Measurements from ENCODE around the gene ATP2A1.
A peak's percentile ranks its signal among the peaks of the same experiment; 100 is the strongest.
"Not testable (repeated sequence)": the region's sequence is repeated elsewhere in the genome, so short reads cannot be mapped to it uniquely, and the experiment has no call there.

Gene ATP2A1

DNA sequence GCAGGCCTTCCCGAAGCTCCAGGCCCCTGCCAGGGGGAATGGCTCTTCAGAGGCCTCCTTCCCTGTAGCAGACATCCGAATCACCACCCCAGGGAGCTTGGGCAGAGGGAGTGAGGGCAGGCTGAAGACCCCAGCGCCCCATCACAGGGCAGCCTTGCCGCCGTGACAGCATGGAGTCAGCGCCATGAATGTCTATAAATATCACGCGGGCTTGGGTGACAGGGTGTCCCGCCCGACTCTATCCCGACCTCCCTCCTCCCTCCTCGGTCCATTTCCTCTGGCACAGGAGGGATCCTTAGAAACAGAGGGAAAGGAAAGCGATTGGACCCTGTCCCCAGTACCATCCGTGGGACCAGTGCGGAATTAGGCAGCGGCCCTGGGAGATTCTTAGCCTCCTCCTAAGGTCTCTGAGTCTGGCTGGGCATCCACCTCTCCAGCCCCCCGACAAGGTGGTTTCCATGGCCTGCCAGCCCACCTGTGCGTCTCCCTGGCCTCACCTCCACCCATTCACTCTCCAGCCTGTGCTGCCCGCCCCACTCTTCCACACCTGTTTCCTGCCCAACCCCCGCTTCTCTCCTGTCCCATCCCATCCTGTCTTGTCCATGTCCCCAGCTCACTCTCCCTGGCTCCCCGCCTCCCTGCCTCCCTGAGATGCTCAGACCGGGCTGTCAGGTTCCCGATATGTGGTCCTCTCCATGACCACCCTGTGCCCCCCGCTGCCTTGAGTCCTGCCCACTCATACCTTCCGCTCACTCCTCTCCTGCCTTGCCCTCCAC is 5.1 kb downstream of the ATP2A1 start:
- Histone ChIP-seq H3K9me3 (ENCODE audit: insufficient read depth, low read length) (no peaks in the 10 kb centered on the region), H3K27me3 (ENCODE audit: insufficient read depth, insufficient read length) (peaks cover 9% of the 10 kb centered on the region), H3K36me3 (ENCODE audit: insufficient read depth, insufficient read length, low read length) (peaks cover under 1% of the 10 kb centered on the region), H3K4me1 (ENCODE audit: insufficient read depth, insufficient read length) (peaks cover 24% of the 10 kb centered on the region), H3K4me3 (ENCODE audit: insufficient read length, low read depth) (no peak overlapping the region), H3K9ac (ENCODE audit: insufficient read length, low read depth) (peak overlapping the region; percentile 23)
- TF ChIP-seq YY1 (IDR thresholded peaks at IDR 0.05; ENCODE audit: insufficient read depth, insufficient read length) (no peak), ZNF274 (IDR thresholded peaks at IDR 0.05; ENCODE audit: low read depth, low read length) (no peak), SUZ12 (IDR thresholded peaks at IDR 0.05; ENCODE audit: extremely low read depth, insufficient read depth, insufficient read length) (no peak)
- DNase-seq (ENCODE audit: low read depth, low spot score): no peak

DNA sequence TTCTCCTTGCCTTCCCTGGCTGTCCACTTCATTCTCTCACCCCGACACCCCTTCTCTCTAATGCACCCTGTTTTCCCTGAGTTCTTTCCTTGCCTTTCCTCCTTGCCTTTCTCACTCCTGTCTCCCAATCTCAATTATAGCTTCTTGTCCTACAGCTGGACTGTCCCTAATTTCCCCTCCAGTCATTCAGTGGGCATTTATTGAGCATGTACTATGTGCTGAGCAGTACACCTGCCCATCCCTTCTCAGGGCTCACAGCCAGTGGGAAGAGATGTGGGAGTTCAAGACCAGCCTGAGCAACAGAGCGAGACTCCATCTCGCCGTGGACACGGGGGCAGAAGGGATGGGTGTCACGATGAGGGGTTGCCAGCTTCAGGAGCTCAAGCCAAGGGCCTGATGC is 5.8 kb downstream of the ATP2A1 start:
- Histone ChIP-seq H3K9ac (ENCODE audit: insufficient read length, low read depth) (no peak overlapping the region), H3K36me3 (ENCODE audit: insufficient read depth, insufficient read length, low read length) (peaks cover 4% of the 10 kb centered on the region), H3K9me3 (ENCODE audit: insufficient read depth, low read length) (no peaks in the 10 kb centered on the region), H3K4me3 (ENCODE audit: insufficient read length, low read depth) (no peak overlapping the region), H3K4me1 (ENCODE audit: insufficient read depth, insufficient read length) (peaks cover 24% of the 10 kb centered on the region), H3K27me3 (ENCODE audit: insufficient read depth, insufficient read length) (peaks cover 9% of the 10 kb centered on the region)
- DNase-seq (ENCODE audit: low read depth, low spot score): no peak
- no peak for TF ChIP-seq ZNF274 (IDR thresholded peaks at IDR 0.05; ENCODE audit: low read depth, low read length)
- TF ChIP-seq SUZ12 (IDR thresholded peaks at IDR 0.05; ENCODE audit: extremely low read depth, insufficient read depth, insufficient read length): no peak
- no peak for TF ChIP-seq YY1 (IDR thresholded peaks at IDR 0.05; ENCODE audit: insufficient read depth, insufficient read length)

DNA sequence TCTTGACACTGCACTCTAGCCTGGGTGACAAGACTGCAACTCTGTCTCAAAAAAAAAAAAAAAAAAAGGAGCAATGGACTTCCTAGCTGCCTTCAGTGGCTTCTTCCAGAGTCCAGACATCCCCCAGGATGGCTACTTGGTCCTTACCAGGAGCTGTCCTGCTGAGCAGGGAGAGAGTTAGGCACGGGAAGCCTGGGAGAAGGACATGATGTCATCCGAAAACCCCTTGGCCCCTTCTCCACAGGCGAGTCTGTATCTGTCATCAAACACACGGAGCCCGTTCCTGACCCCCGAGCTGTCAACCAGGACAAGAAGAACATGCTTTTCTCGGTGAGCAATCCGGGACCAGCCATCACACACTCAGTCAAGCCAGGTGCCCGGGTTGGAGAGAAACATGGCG is 8.7 kb downstream of the ATP2A1 start:
- no peak overlapping the region for H3K4me3 ChIP-seq (ENCODE audit: insufficient read length, low read depth)
- H3K9ac ChIP-seq (ENCODE audit: insufficient read length, low read depth): no peak overlapping the region
- no peaks in the 10 kb centered on the region for H3K9me3 ChIP-seq (ENCODE audit: insufficient read depth, low read length)
- no peak for DNase-seq (ENCODE audit: low read depth, low spot score)
- peaks cover 14% of the 10 kb centered on the region for H3K4me1 ChIP-seq (ENCODE audit: insufficient read depth, insufficient read length)
- H3K27me3 ChIP-seq (ENCODE audit: insufficient read depth, insufficient read length): no peaks in the 10 kb centered on the region
- TF ChIP-seq ZNF274 (IDR thresholded peaks at IDR 0.05; ENCODE audit: low read depth, low read length) (no peak), SUZ12 (IDR thresholded peaks at IDR 0.05; ENCODE audit: extremely low read depth, insufficient read depth, insufficient read length) (no peak), YY1 (IDR thresholded peaks at IDR 0.05; ENCODE audit: insufficient read depth, insufficient read length) (no peak)
- peaks cover 4% of the 10 kb centered on the region for H3K36me3 ChIP-seq (ENCODE audit: insufficient read depth, insufficient read length, low read length)

DNA sequence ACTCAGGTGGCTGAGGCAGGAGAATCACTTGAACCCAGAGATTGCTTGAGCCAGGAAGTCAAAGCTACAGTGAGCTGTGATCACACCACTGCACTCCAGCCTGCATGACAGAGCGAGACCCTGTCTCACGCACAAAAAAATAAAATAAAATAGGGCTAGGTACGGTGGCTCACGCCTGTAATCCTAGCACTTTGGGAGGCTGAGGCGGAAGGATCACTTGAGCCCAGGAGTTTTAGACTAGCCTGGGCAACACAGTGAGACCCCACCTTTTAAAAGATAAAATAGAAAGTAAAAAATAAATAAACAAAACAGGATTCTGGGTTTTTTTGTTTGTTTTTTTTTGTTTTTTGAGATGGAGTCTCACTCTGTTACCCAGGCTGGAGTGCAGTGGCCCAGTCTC is 12.1 kb downstream of the ATP2A1 start:
- not testable (repeated sequence) for H3K36me3 ChIP-seq (ENCODE audit: insufficient read depth, insufficient read length, low read length); DNase-seq (ENCODE audit: low read depth, low spot score); H3K9ac ChIP-seq (ENCODE audit: insufficient read length, low read depth); H3K9me3 ChIP-seq (ENCODE audit: insufficient read depth, low read length); H3K4me3 ChIP-seq (ENCODE audit: insufficient read length, low read depth); H3K27me3 ChIP-seq (ENCODE audit: insufficient read depth, insufficient read length); H3K4me1 ChIP-seq (ENCODE audit: insufficient read depth, insufficient read length)

DNA sequence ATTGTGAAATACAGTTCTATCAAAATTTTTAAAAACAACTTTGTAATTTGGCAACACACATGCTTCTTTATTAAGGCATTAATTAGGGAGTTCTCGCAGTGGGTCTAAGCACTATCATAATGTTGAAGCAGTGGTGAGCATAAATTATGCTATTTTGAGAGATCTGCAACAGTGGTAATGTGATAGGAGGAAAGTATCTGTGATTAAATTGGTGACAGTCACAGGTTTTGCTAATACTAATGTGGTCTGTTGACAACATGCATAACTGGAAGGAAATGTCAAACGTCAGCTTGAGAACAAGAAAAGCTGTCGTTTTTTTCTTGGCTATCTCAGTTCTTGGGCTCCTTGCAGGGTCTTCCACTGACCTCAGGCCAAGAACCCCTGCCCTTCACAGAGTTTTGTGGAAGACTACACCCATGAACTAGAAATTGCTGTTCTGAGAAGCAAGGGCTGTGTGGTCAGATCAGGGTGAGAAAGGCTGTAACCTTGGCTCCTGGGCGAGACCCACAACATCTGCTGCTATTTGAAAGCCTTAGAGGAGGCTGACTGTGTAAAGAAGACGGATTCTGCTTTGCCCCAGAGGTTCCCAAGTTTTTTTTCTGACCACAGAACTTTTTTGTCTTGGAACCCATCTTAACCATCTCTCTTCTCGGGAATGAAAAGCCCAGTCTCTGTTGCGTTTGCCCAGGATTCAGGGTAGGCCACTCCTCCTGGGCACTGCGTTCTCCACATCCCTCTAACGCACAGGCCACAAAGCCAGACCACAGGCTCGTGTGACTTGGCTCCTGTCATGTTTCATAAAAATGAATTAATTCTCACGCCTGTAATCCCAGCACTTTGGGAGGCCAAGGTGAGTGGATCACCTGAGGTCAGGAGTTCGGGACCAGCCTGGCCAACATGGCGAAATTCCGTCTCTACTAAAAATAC is 13.9 kb downstream of the ATP2A1 start:
- no peak for TF ChIP-seq ZNF274 (IDR thresholded peaks at IDR 0.05; ENCODE audit: low read depth, low read length)
- TF ChIP-seq YY1 (IDR thresholded peaks at IDR 0.05; ENCODE audit: insufficient read depth, insufficient read length): no peak
- TF ChIP-seq SUZ12 (IDR thresholded peaks at IDR 0.05; ENCODE audit: extremely low read depth, insufficient read depth, insufficient read length): no peak
- H3K9me3 ChIP-seq (ENCODE audit: insufficient read depth, low read length): no peaks in the 10 kb centered on the region

DNA sequence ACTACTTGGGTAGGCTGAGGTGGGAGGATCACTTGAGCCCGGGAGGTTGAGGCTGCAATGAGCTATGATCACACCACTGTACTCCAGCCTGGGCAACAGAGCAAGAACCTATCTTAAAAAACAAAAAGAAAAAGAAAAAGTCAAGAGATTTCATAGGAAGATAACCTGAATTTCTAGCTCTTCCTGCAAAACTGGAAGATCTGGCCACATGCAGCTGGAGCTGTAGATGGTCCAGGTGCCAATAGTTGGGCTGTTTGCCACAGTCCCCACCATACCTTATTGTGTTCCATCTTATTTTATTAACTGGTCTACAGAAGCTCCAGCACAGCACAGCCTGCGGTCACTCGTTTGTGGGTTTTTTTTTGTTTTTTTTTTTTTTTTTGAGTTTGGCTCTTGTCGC is 15.0 kb downstream of the ATP2A1 start:
- no peak for DNase-seq (ENCODE audit: low read depth, low spot score)
- H3K9me3 ChIP-seq (ENCODE audit: insufficient read depth, low read length): no peaks in the 10 kb centered on the region
- no peaks in the 10 kb centered on the region for H3K27me3 ChIP-seq (ENCODE audit: insufficient read depth, insufficient read length)
- peaks cover 4% of the 10 kb centered on the region for H3K36me3 ChIP-seq (ENCODE audit: insufficient read depth, insufficient read length, low read length)
- no peaks in the 10 kb centered on the region for H3K4me1 ChIP-seq (ENCODE audit: insufficient read depth, insufficient read length)
- H3K4me3 ChIP-seq (ENCODE audit: insufficient read length, low read depth): no peak overlapping the region
- TF ChIP-seq ZNF274 (IDR thresholded peaks at IDR 0.05; ENCODE audit: low read depth, low read length): no peak
- no peak for TF ChIP-seq YY1 (IDR thresholded peaks at IDR 0.05; ENCODE audit: insufficient read depth, insufficient read length)
- no peak for TF ChIP-seq SUZ12 (IDR thresholded peaks at IDR 0.05; ENCODE audit: extremely low read depth, insufficient read depth, insufficient read length)
- H3K9ac ChIP-seq (ENCODE audit: insufficient read length, low read depth): no peak overlapping the region

More for the DNA sequence above, 13.9 kb downstream of the ATP2A1 start:
- peaks cover 4% of the 10 kb centered on the region for H3K36me3 ChIP-seq (ENCODE audit: insufficient read depth, insufficient read length, low read length)
- H3K27me3 ChIP-seq (ENCODE audit: insufficient read depth, insufficient read length): no peaks in the 10 kb centered on the region
- DNase-seq (ENCODE audit: low read depth, low spot score): no peak
- no peaks in the 10 kb centered on the region for H3K4me1 ChIP-seq (ENCODE audit: insufficient read depth, insufficient read length)
- H3K9ac ChIP-seq (ENCODE audit: insufficient read length, low read depth): no peak overlapping the region
- no peak overlapping the region for H3K4me3 ChIP-seq (ENCODE audit: insufficient read length, low read depth)

DNA sequence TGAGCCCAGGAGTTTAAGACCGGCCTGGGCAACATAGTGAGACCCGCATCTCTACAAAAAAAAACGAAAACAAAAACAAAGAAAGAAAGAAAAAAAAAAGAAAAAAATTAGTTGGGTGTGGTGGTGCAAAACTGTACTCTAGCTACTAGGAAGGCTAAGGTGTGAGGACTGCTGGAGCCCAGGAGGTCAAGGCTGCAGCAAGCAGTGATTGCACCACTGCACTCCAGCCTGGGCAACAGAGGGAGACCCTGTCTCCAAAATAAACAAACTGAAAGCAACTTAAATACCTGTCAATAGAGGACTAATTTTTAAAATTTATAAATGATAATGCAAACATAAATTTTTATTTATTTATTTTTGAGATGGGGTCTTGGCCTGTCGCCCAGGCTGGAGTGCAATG is 17.3 kb downstream of the ATP2A1 start:
- Histone ChIP-seq H3K27me3 (ENCODE audit: insufficient read depth, insufficient read length) (no peaks in the 10 kb centered on the region), H3K4me1 (ENCODE audit: insufficient read depth, insufficient read length) (peaks cover 2% of the 10 kb centered on the region), H3K9ac (ENCODE audit: insufficient read length, low read depth) (no peak overlapping the region), H3K4me3 (ENCODE audit: insufficient read length, low read depth) (no peak overlapping the region), H3K9me3 (ENCODE audit: insufficient read depth, low read length) (no peaks in the 10 kb centered on the region), H3K36me3 (ENCODE audit: insufficient read depth, insufficient read length, low read length) (peaks cover 6% of the 10 kb centered on the region)
- no peak for DNase-seq (ENCODE audit: low read depth, low spot score)
- TF ChIP-seq YY1 (IDR thresholded peaks at IDR 0.05; ENCODE audit: insufficient read depth, insufficient read length) (no peak), ZNF274 (IDR thresholded peaks at IDR 0.05; ENCODE audit: low read depth, low read length) (no peak), SUZ12 (IDR thresholded peaks at IDR 0.05; ENCODE audit: extremely low read depth, insufficient read depth, insufficient read length) (no peak)

All from NT2/D1 (cell line).